ENCODE measurements around the gene FZR1.

FZR1 gene

GRCh38 chr19:3516675-3517207 lies 10.6 kb downstream of the FZR1 start:
- H3K4me3 ChIP-seq (ENCODE audit: control insufficient read depth, low read depth, low read length), result no peak overlapping the region
- TF ChIP-seq CTCF (conservative IDR thresholded peaks at IDR 0.05; ENCODE audit: control insufficient read depth, insufficient read depth, low read depth, low read length), result no peak
- no peak for DNase-seq (ENCODE audit: low read depth)

GRCh38 chr19:3517638-3518037 lies 11.5 kb downstream of the FZR1 start:
- H3K4me3 ChIP-seq (ENCODE audit: control insufficient read depth, low read depth, low read length), result no peak overlapping the region
- TF ChIP-seq CTCF (conservative IDR thresholded peaks at IDR 0.05; ENCODE audit: control insufficient read depth, insufficient read depth, low read depth, low read length), result no peak
- no peak for DNase-seq (ENCODE audit: low read depth)

GRCh38 chr19:3518255-3518654 lies 12.1 kb downstream of the FZR1 start:
- TF ChIP-seq CTCF (conservative IDR thresholded peaks at IDR 0.05; ENCODE audit: control insufficient read depth, insufficient read depth, low read depth, low read length), result no peak

GRCh38 chr19:3518659-3519058 lies 12.5 kb downstream of the FZR1 start:
- no peak for DNase-seq (ENCODE audit: low read depth)
- no peak for TF ChIP-seq CTCF (conservative IDR thresholded peaks at IDR 0.05; ENCODE audit: control insufficient read depth, insufficient read depth, low read depth, low read length)
- H3K4me3 ChIP-seq (ENCODE audit: control insufficient read depth, low read depth, low read length), result no peak overlapping the region

More at GRCh38 chr19:3518255-3518654, 12.1 kb downstream of the FZR1 start:
- no peak for DNase-seq (ENCODE audit: low read depth)
- H3K4me3 ChIP-seq (ENCODE audit: control insufficient read depth, low read depth, low read length), result no peak overlapping the region

GRCh38 chr19:3519126-3519525 lies 13.0 kb downstream of the FZR1 start:
- no peak for DNase-seq (ENCODE audit: low read depth)
- no peak for TF ChIP-seq CTCF (conservative IDR thresholded peaks at IDR 0.05; ENCODE audit: control insufficient read depth, insufficient read depth, low read depth, low read length)
- H3K4me3 ChIP-seq (ENCODE audit: control insufficient read depth, low read depth, low read length), result no peak overlapping the region

- no peak overlapping the region for H3K4me3 ChIP-seq (ENCODE audit: control insufficient read depth, low read depth, low read length)
- TF ChIP-seq CTCF (conservative IDR thresholded peaks at IDR 0.05; ENCODE audit: control insufficient read depth, insufficient read depth, low read depth, low read length), result no peak
- DNase-seq (ENCODE audit: low read depth), result no peak
Observed at GRCh38 chr19:3520166-3521103, 14.3 kb downstream of the FZR1 start.

Measured in fibroblast of mammary gland (primary cell).